ENCODE data around the gene MCU.

DNA sequence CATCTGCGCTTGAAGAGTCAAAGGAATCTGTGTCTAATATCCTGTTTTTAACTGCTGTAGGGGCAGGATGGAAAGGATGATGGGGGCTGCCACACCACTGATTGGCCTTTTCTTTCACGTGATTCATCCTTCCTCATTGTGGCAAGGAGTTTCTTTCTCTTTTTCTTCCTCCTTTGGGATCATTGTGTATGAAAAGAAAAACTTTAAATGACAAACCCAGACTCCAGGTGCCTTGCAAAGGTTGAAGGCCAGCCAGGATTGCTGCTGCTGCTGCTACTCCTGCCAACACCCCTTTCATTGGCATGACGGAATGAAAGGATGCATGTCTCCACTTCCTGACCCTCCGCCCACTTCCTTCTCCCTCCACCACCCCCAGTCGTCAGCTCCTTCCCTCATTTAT is 195.1 kb downstream of the MCU start:
- TF ChIP-seq, protein P1, sequence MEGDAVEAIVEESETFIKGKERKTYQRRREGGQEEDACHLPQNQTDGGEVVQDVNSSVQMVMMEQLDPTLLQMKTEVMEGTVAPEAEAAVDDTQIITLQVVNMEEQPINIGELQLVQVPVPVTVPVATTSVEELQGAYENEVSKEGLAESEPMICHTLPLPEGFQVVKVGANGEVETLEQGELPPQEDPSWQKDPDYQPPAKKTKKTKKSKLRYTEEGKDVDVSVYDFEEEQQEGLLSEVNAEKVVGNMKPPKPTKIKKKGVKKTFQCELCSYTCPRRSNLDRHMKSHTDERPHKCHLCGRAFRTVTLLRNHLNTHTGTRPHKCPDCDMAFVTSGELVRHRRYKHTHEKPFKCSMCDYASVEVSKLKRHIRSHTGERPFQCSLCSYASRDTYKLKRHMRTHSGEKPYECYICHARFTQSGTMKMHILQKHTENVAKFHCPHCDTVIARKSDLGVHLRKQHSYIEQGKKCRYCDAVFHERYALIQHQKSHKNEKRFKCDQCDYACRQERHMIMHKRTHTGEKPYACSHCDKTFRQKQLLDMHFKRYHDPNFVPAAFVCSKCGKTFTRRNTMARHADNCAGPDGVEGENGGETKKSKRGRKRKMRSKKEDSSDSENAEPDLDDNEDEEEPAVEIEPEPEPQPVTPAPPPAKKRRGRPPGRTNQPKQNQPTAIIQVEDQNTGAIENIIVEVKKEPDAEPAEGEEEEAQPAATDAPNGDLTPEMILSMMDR (conservative IDR thresholded peaks at IDR 0.05; ENCODE audit: low read length): no peak
- TF ChIP-seq EZH2phosphoT487 (IDR thresholded peaks at IDR 0.05; ENCODE audit: borderline replicate concordance, low read depth, low read length): no peak
